H1 (cell line): ENCODE results near the gene KATNIP. TPM values are rescaled to one million over a fixed set of nuclear protein-coding genes. Genes with fewer than 3 reads are reported as not detected.

ENCODE experiments used
- CTCF ChIA-PET: fragments of 300-600 bp; sonication (Branson Sonifier 250); formaldehyde crosslinking; loops from one replicate; lab custom pipeline; 2021; ENCODE audit not compliant: partially characterized antibody; lab: Charles Lee
- POLR2A ChIA-PET: fragments of 300-600 bp; sonication (Branson Sonifier 250); formaldehyde crosslinking; loops from one replicate; lab custom pipeline; 2021; ENCODE audit warnings: inconsistent platforms; ENCODE audit not compliant: partially characterized antibody; lab: Charles Lee
- DNase-seq, 2 experiments: peaks; one replicate each; pipeline versions ENCODE4 v3.0.0 to v3.0.0-alpha.2; 2010 to 2022; ENCODE audit warnings: low spot score in 2 of 2, low read depth in 1 of 2, mixed read lengths in 1 of 2
- FAIRE-seq: peaks from 2 replicates; lab custom pipeline; 2011; peaks lifted over from hg19 to GRCh38; lab: Jason Lieb, UNC
- H2AFZ ChIP-seq: 2 replicates; pipeline ENCODE4 v1.8.1; 2012; ENCODE audit warnings: low read length, inconsistent platforms
- H2AK5ac ChIP-seq: 2 replicates; pipeline ENCODE4 v1.6.1; 2013; ENCODE audit warnings: low read depth, low read length
- H2BK120ac ChIP-seq: replicated peaks from 2 replicates; pipeline ENCODE3; 2013; ENCODE audit warnings: low read depth, low read length, inconsistent platforms
- H2BK12ac ChIP-seq: 2 replicates; pipeline ENCODE4 v1.6.1; 2013; ENCODE audit warnings: low read depth, low read length
- H2BK15ac ChIP-seq: 2 replicates; pipeline ENCODE4 v1.6.1; 2013; ENCODE audit warnings: low read length
- H2BK20ac ChIP-seq: 2 replicates; pipeline ENCODE4 v1.6.1; 2013; ENCODE audit warnings: low read length
- H2BK5ac ChIP-seq: 2 replicates; pipeline ENCODE4 v1.6.1; 2013; ENCODE audit warnings: low read depth, low read length
- H3K14ac ChIP-seq: 2 replicates; pipeline ENCODE4 v1.6.1; 2013; ENCODE audit warnings: inconsistent platforms; ENCODE audit not compliant: insufficient read length
- H3K18ac ChIP-seq: 2 replicates; pipeline ENCODE4 v1.6.1; 2013; ENCODE audit warnings: low read length; ENCODE audit errors: extremely low read depth
- H3K23ac ChIP-seq: 2 replicates; pipeline ENCODE4 v1.6.1; 2013; ENCODE audit warnings: inconsistent platforms; ENCODE audit not compliant: insufficient read length
- H3K23me2 ChIP-seq: 2 replicates; pipeline ENCODE4 v1.6.1; 2013; ENCODE audit warnings: low read depth, low read length
- H3K27ac ChIP-seq: 2 replicates; pipeline ENCODE4 v1.6.1; 2011; ENCODE audit warnings: low read depth, low read length, inconsistent platforms
- H3K27me3 ChIP-seq, 4 experiments: replicated peaks in 1 of 4; 1 replicate in 1 of 4; 2 replicates in 3 of 4; pipeline versions ENCODE4 v1.6.1 to v1.8.1; 2011 to 2013; ENCODE audit warnings: low read length in 3 of 4, mild to moderate bottlenecking in 3 of 4, inconsistent platforms in 2 of 4, mixed read lengths in 2 of 4, moderate library complexity in 1 of 4; ENCODE audit not compliant: control insufficient read depth in 3 of 4, insufficient read depth in 3 of 4; ENCODE audit errors: extremely low read depth in 1 of 4
- H3K36me3 ChIP-seq, 4 experiments: 2 replicates each; pipeline versions ENCODE4 v1.6.1 to v1.8.1; 2011 to 2013; ENCODE audit warnings: mild to moderate bottlenecking in 4 of 4, low read length in 3 of 4, moderate library complexity in 2 of 4, control low read depth in 1 of 4, inconsistent platforms in 1 of 4; ENCODE audit not compliant: insufficient read depth in 4 of 4, control insufficient read depth in 2 of 4
- H3K4ac ChIP-seq: replicated peaks from 2 replicates; pipeline ENCODE3; 2013; ENCODE audit warnings: low read length, low read depth, mixed read lengths, inconsistent platforms; ENCODE audit not compliant: insufficient read length
- H3K4me1 ChIP-seq, 4 experiments: replicated peaks in 1 of 4; 1 replicate in 1 of 4; 2 replicates in 3 of 4; pipeline versions ENCODE4 v1.6.1 to v1.8.1; 2011 to 2013; ENCODE audit warnings: low read length in 3 of 4, inconsistent platforms in 2 of 4, mixed read lengths in 1 of 4; ENCODE audit not compliant: insufficient read depth in 4 of 4, control insufficient read depth in 3 of 4
- H3K4me2 ChIP-seq, 2 experiments: 2 replicates each; pipeline versions ENCODE4 v1.6.1 to v1.8.1; 2011 to 2013; ENCODE audit warnings: low read depth in 2 of 2, low read length in 2 of 2, control low read depth in 1 of 2, inconsistent platforms in 1 of 2, mild to moderate bottlenecking in 1 of 2; ENCODE audit not compliant: insufficient read depth in 1 of 2
- H3K4me3 ChIP-seq, 4 experiments: fragments of 200-600, 300-600 bp in 1 of 4; sonication (generic), shearing (Covaris generic), sonication (Bioruptor Twin) in 1 of 4; 2 replicates each; pipeline versions ENCODE4 v1.5.1 to v1.8.1; 2011 to 2016; ENCODE audit warnings: low read length in 4 of 4, low read depth in 3 of 4, control low read depth in 2 of 4, inconsistent platforms in 2 of 4, mild to moderate bottlenecking in 2 of 4, mixed read lengths in 1 of 4, moderate library complexity in 1 of 4; ENCODE audit not compliant: insufficient read depth in 2 of 4; ENCODE audit errors: extremely low read depth in 1 of 4
- H3K56ac ChIP-seq: replicated peaks from 2 replicates; pipeline ENCODE3; 2013; ENCODE audit warnings: low read depth, mild to moderate bottlenecking, mixed read lengths, low read length, inconsistent platforms; ENCODE audit not compliant: insufficient read length
- H3K79me1 ChIP-seq: 2 replicates; pipeline ENCODE4 v1.6.1; 2013; ENCODE audit warnings: low read depth, low read length, control low read depth
- H3K79me2 ChIP-seq, 2 experiments: 2 replicates each; pipeline versions ENCODE4 v1.6.1 to v1.8.1; 2012 to 2013; ENCODE audit warnings: low read length in 2 of 2, mild to moderate bottlenecking in 2 of 2, inconsistent platforms in 1 of 2; ENCODE audit not compliant: insufficient read depth in 2 of 2, control insufficient read depth in 1 of 2
- H3K9ac ChIP-seq, 4 experiments: replicated peaks in 1 of 4; 1 replicate in 1 of 4; 2 replicates in 3 of 4; pipeline versions ENCODE4 v1.6.1 to v1.8.1; 2011 to 2013; ENCODE audit warnings: low read depth in 3 of 4, low read length in 3 of 4, control low read depth in 2 of 4, mild to moderate bottlenecking in 2 of 4, moderate library complexity in 2 of 4, inconsistent platforms in 1 of 4; ENCODE audit errors: extremely low read depth in 1 of 4
- H3K9me3 ChIP-seq, 2 experiments: 2 replicates each; pipeline versions ENCODE4 v1.6.1 to v1.8.1; 2012 to 2013; ENCODE audit warnings: mild to moderate bottlenecking in 2 of 2, moderate library complexity in 2 of 2, control low read depth in 1 of 2, inconsistent platforms in 1 of 2, low read depth in 1 of 2, low read length in 1 of 2, mixed read lengths in 1 of 2; ENCODE audit not compliant: insufficient read depth in 2 of 2
- H4K20me1 ChIP-seq, 2 experiments: replicated peaks in 1 of 2; 2 replicates each; pipeline versions ENCODE3 to v1.8.1; 2011 to 2013; ENCODE audit warnings: inconsistent platforms in 2 of 2, low read length in 2 of 2, mild to moderate bottlenecking in 1 of 2; ENCODE audit not compliant: insufficient read depth in 2 of 2, control insufficient read depth in 1 of 2
- H4K5ac ChIP-seq: 2 replicates; pipeline ENCODE4 v1.6.1; 2013; ENCODE audit warnings: low read length, low read depth, mixed read lengths, inconsistent platforms; ENCODE audit not compliant: insufficient read length
- H4K8ac ChIP-seq: 2 replicates; pipeline ENCODE4 v1.8.0; 2013; ENCODE audit warnings: mild to moderate bottlenecking, moderate library complexity, low read length, inconsistent platforms; ENCODE audit not compliant: insufficient read depth; ENCODE audit errors: extremely low read depth
- H4K91ac ChIP-seq: replicated peaks from 2 replicates; pipeline ENCODE3; 2013; ENCODE audit warnings: low read length, mixed read lengths, inconsistent platforms; ENCODE audit not compliant: insufficient read length
- BRCA1 ChIP-seq: IDR thresholded peaks from 2 replicates; pipeline ENCODE4 v1.6.1; 2012; ENCODE audit warnings: low read depth, low read length, improper control_type of control experiment
- CHD2 ChIP-seq: IDR thresholded peaks from 2 replicates; pipeline ENCODE4 v1.6.1; 2012; ENCODE audit warnings: low read length, improper control_type of control experiment
- SP1 ChIP-seq: IDR thresholded peaks from 2 replicates; pipeline ENCODE4 v1.6.1; 2011; ENCODE audit warnings: low read depth, low read length
- WGBS, 2 experiments: shearing (Covaris generic) in 1 of 2; methylation state at CpG; one replicate each; pipeline versions ENCODE4 v1.1.6 to v1.1.7; 2013 to 2015; ENCODE audit warnings: low lambda C conversion rate in 2 of 2, mixed read lengths in 2 of 2, inconsistent platforms in 1 of 2, low coverage in 1 of 2, missing lambda C conversion rate in 1 of 2; ENCODE audit not compliant: insufficient replicate concordance in 2 of 2, insufficient coverage in 1 of 2, insufficient read length in 1 of 2; ENCODE audit errors: extremely low coverage in 1 of 2, missing lambda C conversion rate in 1 of 2; 5-methylcytosine and 5-hydroxymethylcytosine counted together
- polyA plus RNA-seq, 7 experiments: library from polyadenylated mRNA; depleted of rRNA in 3 of 7; stranded (reverse) in 5 of 7; unstranded in 2 of 7; fragments of >200 nt in 5 of 7; fragments of 200-250 nt in 2 of 7; gene quantifications; 1 replicate in 5 of 7; 2 replicates in 1 of 7; 4 replicates in 1 of 7; pipeline versions ENCODE4 v1.2.1 to v1.2.3, GENCODE V29; 2011 to 2013; ENCODE audit warnings: missing spikeins in 2 of 7, mixed read lengths in 2 of 7
- total RNA-seq: library from RNA; stranded (reverse); fragmentation: NEBNext Ultra II Directional; extraction: Animal tissue kit (Norgen Biotek cat#: 25700); gene quantifications from 2 replicates; pipeline ENCODE4 v1.2.1, GENCODE V29; 2021

KATNIP gene
- total and polyA plus RNA-seq, 2 of the 8 experiments (the other 6 are each of a cell fraction or from before 2014, with no cell fraction given): 7.9 to 20.0 TPM

DNA sequence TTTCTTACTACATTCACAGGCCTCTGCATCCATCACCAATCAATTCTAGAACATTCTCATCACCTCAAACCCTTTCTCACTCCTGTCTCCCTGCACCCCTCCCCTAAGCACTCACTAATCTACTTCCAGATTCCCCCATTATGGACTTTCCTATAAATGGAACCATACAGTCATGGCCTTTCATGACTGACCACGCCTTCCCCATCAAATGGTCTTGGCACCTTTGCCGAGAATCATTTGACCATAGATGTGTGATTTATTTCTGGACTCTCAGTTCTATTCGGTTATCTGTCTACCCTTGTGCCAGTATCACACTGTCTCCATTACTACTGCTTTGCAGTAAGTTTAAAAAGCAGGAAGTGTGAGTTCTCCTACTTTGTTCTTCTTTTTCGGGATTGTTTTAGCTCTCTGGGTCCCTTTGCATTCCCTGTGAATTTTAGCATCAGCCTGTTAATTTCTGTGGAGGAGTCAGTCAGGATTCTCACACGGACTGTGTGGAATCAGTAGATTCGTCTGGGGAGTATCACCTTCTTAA, 27.7 kb upstream of the KATNIP start:
- ChIA-PET CTCF (interaction anchor here (0.6 to 1.8 kb wide), 3 partner anchors 11 to 365 kb away, joined by 3 to 4 read pairs (median 4); no protein-coding TSS in a partner anchor), POLR2A (interaction anchor here (0.9 to 2.2 kb wide), 3 partner anchors 10 to 28 kb away, joined by 3 to 5 read pairs (median 3); partner anchors contain the start of genes GTF3C1 and KATNIP)
- H2BK120ac ChIP-seq: no peak overlapping the region
- no peak overlapping the region for H3K27ac ChIP-seq
- FAIRE-seq (no peak), DNase-seq (no peak)
- no peaks in the 10 kb centered on the region; the same call in 1 of the 2 replicates for H3K79me1 ChIP-seq
- no peak for TF ChIP-seq SP1
- no peak for TF ChIP-seq CHD2
- no peak for TF ChIP-seq BRCA1
- no peak overlapping the region for H3K56ac ChIP-seq
- H2BK5ac ChIP-seq: no peak overlapping the region
- peaks cover 15 to 58% (median 33%) of the 10 kb centered on the region in 4 experiments; a peak in 7 of 8 replicates for H3K36me3 ChIP-seq
- no peak overlapping the region for H4K91ac ChIP-seq
- no peaks in the 10 kb centered on the region for H3K9me3 ChIP-seq
- WGBS, 2 experiments: 88% methylated on average over 6 of the region's 6 CpGs; no CpG with 5 or more reads in 1 of the 2 experiments
- no peak overlapping the region for H3K4me2 ChIP-seq
- no peak overlapping the region for H3K18ac ChIP-seq
- no peak overlapping the region for H4K8ac ChIP-seq
- H3K14ac ChIP-seq: no peak overlapping the region
- peaks cover 0 to 3% (median 0%) of the 10 kb centered on the region in 4 experiments; a peak in 1 of 7 replicates for H3K4me1 ChIP-seq
- H3K23me2 ChIP-seq: no peaks in the 10 kb centered on the region
- no peak overlapping the region for H2AFZ ChIP-seq
- H3K23ac ChIP-seq: no peak overlapping the region
- no peak overlapping the region for H4K5ac ChIP-seq
- no peak overlapping the region for H3K4me3 ChIP-seq
- H2BK15ac ChIP-seq: no peak overlapping the region
- H2BK12ac ChIP-seq: no peak overlapping the region
- no peak overlapping the region for H3K4ac ChIP-seq
- H2BK20ac ChIP-seq: no peak overlapping the region
- no peaks in the 10 kb centered on the region for H3K79me2 ChIP-seq
- no peaks in the 10 kb centered on the region for H3K27me3 ChIP-seq
- H2AK5ac ChIP-seq: no peak overlapping the region
- peaks cover 0 to 5% of the 10 kb centered on the region in 2 experiments for H4K20me1 ChIP-seq
- H3K9ac ChIP-seq: no peak overlapping the region
